ENCODE results near the gene ERICH2.

GRCh38 chr2:170827841-170828532, 57.8 kb downstream of the ERICH2 start:
- no peak for TF ChIP-seq EP300 (IDR thresholded peaks at IDR 0.05)
- no peak for TF ChIP-seq CTCF (IDR thresholded peaks at IDR 0.05)

Data from esophagus muscularis mucosa (tissue), 3 donors.